HG03039 (cell line): ENCODE results near the gene ATE1.
"Not testable (repeated sequence)": the region's sequence is repeated elsewhere in the genome, so short reads cannot be mapped to it uniquely, and the experiment has no call there.

Experiments
- ATAC-seq: cut with Tn5 transposase; IDR thresholded peaks from one replicate; pipeline ENCODE4 v1.9.1; 2021; ENCODE audit warnings: mild to moderate bottlenecking, moderate library complexity; ENCODE audit not compliant: unreplicated experiment

Gene ATE1

GRCh38 chr10:121833387-121833786 is 94.4 kb downstream of the ATE1 start:
- ATAC-seq, result no peak

GRCh38 chr10:121832647-121833046 is 95.2 kb downstream of the ATE1 start:
- ATAC-seq, result no peak

- no peak for ATAC-seq
These were observed 96.1 kb downstream of the ATE1 start for GRCh38 chr10:121831777-121832176.

GRCh38 chr10:121831237-121831636 is 96.6 kb downstream of the ATE1 start:
- ATAC-seq, result no peak

GRCh38 chr10:121830101-121830500 is 97.7 kb downstream of the ATE1 start:
- no peak for ATAC-seq

GRCh38 chr10:121828045-121828444 is 99.8 kb downstream of the ATE1 start:
- ATAC-seq, result no peak

- not testable (repeated sequence) for ATAC-seq
These were observed 101.1 kb downstream of the ATE1 start for GRCh38 chr10:121826773-121827172.

GRCh38 chr10:121823993-121824463 is 103.8 kb downstream of the ATE1 start:
- ATAC-seq, result no peak

- ATAC-seq, result no peak
These were observed 105.1 kb downstream of the ATE1 start for GRCh38 chr10:121822724-121823123.

GRCh38 chr10:121822180-121822579 is 105.7 kb downstream of the ATE1 start:
- no peak for ATAC-seq

GRCh38 chr10:121819049-121819448 is 108.8 kb downstream of the ATE1 start:
- no peak for ATAC-seq

GRCh38 chr10:121818599-121818998 is 109.2 kb downstream of the ATE1 start:
- no peak for ATAC-seq

GRCh38 chr10:121816197-121816596 is 111.6 kb downstream of the ATE1 start:
- no peak for ATAC-seq

GRCh38 chr10:121813857-121814256 is 114.0 kb downstream of the ATE1 start:
- no peak for ATAC-seq

- ATAC-seq, result no peak
These were observed 114.5 kb downstream of the ATE1 start for GRCh38 chr10:121813211-121813815.

- no peak for ATAC-seq
These were observed 115.8 kb downstream of the ATE1 start for GRCh38 chr10:121812031-121812430.

- no peak for ATAC-seq
These were observed 116.4 kb downstream of the ATE1 start for GRCh38 chr10:121811386-121811785.

GRCh38 chr10:121808835-121809234 is 119.0 kb downstream of the ATE1 start:
- ATAC-seq, result no peak

- ATAC-seq, result no peak
These were observed 123.4 kb downstream of the ATE1 start for GRCh38 chr10:121804460-121804859.

GRCh38 chr10:121803611-121804010 is 124.2 kb downstream of the ATE1 start:
- no peak for ATAC-seq

- no peak for ATAC-seq
These were observed 127.0 kb downstream of the ATE1 start for GRCh38 chr10:121800831-121801230.

GRCh38 chr10:121800146-121800545 is 127.7 kb downstream of the ATE1 start:
- ATAC-seq, result no peak

- no peak for ATAC-seq
These were observed 130.3 kb downstream of the ATE1 start for GRCh38 chr10:121797490-121797889.
